GM03348 (cell line): ENCODE results near the gene LIPJ.

Experiments used
- DNase-seq: peaks from one replicate; pipeline ENCODE4 v3.0.0; 2012; ENCODE audit warnings: low spot score

LIPJ gene

GRCh38 chr10:88586462-88586861, at the start of gene LIPJ:
Gene LIPJ, plus strand, starts transcription at chr10:88586762. Its CDS starts 3,926 bp downstream, at chr10:88590688.
- DNase-seq: no peak

GRCh38 chr10:88537322-88537721, 49.2 kb upstream of the LIPJ start:
- no peak for DNase-seq

GRCh38 chr10:88538048-88538447, 48.5 kb upstream of the LIPJ start:
- DNase-seq: peak; percentile 28

DNA sequence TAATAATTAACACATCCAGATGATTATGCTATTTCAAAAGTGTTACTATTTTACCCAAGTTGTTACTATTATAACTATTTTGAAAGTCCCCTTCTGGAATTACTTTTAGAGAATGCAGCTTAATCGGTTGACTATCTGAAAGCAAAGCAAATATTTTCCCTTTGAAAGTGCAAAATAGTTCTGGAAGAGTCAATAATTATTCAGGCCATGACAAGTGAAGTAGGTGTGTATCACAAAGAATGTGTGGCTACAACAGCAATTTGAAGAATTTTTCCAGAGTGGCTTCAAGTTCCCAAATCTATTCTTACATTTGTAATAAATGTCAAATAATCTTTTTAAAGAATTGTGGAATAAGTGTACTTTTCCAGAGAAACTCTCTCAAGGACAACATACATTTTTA, 46.2 kb upstream of the LIPJ start:
- DNase-seq: no peak

GRCh38 chr10:88541116-88541626, 45.4 kb upstream of the LIPJ start:
- no peak for DNase-seq

DNA sequence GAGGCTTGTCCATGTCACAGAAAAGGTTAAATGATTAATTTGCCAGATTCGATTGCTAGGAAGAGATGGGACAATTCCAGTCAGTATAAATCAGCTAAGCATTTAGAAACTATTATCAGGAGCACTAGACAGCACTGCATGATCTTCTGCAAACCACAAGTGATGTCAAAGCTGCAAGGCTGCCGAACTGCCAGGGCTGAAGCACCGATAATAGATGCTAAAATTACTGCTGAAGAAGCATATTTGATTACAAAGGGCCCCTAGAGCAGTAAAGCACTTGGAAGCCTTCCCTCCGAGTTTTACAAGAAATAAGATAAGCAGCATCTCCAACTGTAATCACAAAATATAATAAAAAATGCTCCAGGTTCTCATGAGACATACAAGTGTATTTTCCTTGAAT, 44.0 kb upstream of the LIPJ start:
- DNase-seq: no peak

DNA sequence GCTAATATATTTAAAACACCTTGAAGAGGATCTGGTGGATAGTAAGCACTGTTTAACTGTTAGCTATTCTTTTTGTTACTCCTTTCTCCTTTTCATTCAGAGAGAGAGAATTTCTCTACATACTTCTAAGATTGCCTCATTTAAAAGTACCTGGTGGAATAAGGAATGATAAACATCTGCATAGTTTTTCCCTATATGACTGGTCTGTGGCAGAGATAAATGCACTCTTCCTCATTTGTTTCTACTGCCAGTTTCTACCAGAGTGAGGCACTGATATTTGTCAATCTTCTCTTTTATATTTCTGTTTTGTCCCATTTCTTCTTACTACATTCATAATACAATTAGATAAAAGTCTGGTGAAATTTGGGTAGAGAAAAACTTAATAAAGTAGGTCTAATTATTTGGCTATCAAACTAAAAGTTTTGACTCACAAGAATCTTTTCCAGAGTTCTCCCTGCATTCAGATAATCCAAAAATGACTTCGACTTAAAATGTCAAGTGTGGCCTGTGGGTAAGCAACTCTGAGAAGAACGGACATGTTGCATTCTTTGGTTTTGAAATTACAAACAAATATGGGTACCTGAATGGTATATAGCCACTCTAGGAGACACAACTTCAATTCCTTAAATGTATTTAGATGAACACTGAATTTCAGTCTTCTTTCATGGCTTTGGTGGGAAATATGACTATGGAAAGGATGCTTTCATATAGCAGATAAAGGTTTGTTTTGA, 42.3 kb upstream of the LIPJ start:
- DNase-seq: no peak

DNA sequence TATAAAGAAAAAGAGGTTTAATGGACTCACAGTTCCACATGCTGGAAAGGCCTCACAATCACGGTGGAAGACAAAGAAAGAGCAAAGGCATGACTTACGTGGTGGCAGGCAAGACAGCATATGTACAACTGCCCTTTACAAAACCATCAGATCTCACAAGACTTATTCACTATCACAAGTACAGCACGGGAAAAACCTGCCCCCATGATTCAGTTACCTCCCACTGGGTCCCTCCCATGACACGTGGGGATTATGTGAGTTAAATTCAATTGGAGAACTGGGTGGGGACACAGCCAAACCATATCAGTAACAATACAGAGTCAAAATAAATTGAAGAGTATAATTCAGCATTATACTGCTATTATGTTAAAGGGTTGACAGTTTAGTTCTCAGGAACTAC, 41.2 kb upstream of the LIPJ start:
- no peak for DNase-seq

DNA sequence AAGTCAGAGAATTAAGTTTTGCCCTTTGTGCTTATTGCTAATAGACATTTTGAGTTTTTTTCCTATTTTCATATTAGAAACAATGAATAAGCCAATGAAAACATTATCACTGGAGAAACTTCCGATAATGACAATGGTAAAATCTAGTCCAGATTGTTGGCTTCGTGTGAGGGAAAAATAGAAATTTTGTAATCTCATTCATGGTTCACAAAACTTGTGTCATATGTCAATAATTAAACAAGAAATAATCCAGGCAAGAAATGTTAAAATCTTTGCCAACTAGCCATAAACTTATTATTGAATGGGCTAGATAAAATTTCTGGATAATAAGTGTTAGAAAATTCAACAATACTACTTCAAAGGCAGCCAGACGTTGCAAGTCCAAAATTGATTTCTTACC, 40.1 kb upstream of the LIPJ start:
- DNase-seq: no peak

DNA sequence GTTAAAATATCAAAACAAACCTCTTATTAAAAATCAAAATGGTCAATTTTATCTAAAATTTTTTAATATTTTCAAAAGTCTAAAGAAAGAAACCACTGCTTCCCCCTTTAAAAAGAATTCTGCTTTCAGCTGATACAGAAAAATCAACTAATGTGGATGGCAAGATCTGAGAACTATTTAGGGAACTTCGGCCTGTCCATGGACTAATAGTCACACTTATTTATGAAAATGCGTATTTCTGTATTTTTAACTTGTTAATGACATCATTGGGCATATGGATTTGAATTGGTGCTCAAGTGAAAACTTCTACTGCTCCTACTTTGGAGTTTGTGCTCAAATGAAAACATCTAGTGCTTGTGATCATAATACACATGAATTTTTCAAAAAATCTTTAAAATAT, 35.3 kb upstream of the LIPJ start:
- no peak for DNase-seq

GRCh38 chr10:88553116-88553752, 33.3 kb upstream of the LIPJ start:
- peak; percentile 74 for DNase-seq

GRCh38 chr10:88555190-88555908, 31.2 kb upstream of the LIPJ start:
- DNase-seq: no peak

DNA sequence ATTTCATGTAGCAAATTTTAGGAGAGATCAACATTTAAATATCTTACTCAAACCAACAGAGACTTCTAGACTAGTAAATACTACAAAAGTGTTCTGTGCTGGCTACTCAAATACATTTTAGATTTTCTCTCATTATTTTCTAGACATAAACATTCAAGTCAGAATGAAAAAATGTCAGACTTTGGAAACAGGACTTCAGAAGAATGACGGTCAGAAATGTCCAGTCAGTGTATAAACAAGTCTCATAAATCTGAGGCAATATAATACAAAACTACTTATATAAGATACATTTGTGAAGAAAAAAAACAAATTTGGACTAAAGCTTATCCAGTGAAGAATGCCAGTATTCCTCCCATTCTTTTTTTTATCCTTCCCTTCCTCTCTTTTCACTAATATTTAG, 29.3 kb upstream of the LIPJ start:
- no peak for DNase-seq

DNA sequence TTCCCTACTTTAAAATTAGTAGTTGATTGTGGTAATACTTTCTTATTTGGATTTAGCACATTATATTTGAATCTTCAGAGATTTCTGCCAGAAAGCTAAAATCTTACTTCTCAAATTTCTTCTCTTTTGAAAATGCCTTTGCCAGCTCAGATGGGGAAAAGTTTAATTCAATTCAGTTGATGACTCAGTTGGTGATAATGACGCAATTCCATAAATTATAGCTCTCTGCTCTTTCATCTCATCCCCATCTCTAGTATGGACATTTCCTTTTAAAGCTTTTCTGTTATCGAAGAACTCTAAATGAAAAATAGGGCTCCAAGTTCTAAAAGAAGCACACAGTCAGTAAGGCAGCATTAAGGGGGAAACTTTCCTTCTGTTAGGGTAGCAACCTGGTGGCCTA, 28.9 kb upstream of the LIPJ start:
- DNase-seq: peak; percentile 36

GRCh38 chr10:88562152-88562551, 24.4 kb upstream of the LIPJ start:
- no peak for DNase-seq

GRCh38 chr10:88565072-88565471, 21.5 kb upstream of the LIPJ start:
- DNase-seq: peak; percentile 44

DNA sequence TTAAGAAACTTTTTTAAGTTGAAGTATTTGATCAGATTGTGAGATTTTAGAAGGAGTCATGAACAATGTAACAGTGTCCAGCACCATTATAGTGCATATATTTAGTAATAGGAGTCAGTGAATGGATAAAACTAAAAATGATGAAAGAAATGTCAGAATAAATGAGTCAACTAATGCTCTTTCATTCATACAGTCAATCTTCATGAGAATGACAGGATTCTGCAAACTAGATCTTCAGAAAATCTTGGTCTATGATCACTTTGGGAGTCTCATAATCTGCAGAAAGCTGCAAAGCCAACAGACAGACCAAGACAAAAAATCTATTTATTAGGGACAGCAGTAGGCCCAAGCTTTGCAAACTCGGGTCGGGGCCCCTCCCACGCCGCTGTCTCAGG, 4.2 kb upstream of the LIPJ start:
- DNase-seq: no peak

DNA sequence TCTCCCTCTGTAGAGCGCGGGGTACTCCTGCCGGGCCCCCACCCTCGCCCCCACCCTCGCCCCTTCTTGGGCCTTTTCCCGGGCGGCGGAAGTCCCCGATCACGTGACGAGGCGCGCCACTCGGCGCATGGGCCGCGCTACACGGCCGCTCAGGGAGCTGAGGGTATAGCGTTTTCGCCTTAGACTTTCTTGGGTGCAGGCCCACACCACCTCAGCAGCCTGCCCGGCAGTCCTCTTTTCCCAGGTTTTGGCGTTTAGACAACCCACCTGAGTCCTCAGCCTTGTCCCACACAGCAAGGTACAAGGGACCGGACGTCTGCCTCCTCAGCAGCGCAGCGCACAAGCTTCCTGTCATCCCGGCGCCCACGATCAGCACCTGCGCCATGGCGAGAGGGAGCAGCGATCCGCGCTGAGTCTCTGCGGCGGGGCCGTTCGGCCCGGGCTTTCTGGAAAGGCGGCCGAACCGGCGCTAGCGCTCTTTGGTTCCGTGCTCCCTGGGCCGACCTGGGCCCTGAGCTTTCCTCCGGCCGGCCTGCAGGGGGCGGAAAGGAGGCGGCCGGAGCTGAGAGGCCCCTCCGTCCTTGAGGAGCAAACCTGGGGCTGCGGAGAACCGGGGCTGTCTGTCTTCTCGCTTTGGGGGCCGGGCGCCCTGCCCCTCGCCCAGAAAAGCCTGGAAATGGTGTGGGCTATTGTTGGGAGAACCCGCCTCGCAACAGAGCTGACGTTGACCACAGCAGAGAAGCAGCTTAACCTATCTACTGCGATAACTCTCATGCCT, 3.6 kb upstream of the LIPJ start, which contains the start of gene RNLS:
Gene RNLS (minus strand): TSS at position 513 of the 778 bp plus-strand sequence.
- DNase-seq: peak; percentile 88

DNA sequence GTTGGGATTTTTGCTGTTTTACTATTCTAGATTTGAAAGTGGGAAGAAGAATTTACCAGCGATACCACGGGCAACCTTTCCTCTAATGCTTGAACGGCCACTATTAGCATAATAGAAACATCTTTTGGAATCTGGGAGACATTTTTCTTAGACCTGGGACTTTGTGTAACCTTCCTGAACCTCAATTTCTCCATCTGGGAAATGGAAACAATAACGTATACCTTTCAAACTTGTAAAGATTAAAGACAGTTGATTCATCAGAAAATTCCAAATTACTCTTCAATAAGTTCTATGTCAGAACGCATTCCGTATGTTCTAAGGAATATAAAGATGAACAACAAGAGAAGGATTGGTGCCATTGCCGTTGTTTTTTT, 3.0 kb upstream of the LIPJ start:
- no peak for DNase-seq

GRCh38 chr10:88592381-88592780, 5.8 kb downstream of the LIPJ start:
- no peak for DNase-seq

DNA sequence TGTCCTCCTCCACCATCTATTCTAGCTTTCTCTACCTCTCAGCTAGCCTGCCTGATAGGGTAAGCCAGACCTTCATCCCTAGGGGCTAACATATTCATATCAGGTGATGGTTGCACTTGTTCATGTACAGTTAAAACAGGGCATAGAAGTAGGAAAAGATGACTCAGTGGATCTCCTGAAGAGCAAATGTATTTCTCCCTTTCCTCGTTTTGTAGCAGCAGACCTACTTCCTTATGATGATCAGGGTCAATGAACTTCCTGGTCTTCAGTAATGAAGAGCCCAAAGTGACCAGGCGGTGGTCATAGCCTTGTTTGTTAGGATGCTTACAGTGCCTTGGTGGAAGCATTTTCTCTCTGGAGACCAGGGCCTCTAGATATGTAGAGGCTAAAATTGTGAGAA, 6.3 kb downstream of the LIPJ start:
- DNase-seq: no peak

GRCh38 chr10:88594482-88594881, 7.9 kb downstream of the LIPJ start:
- no peak for DNase-seq
